HL-60 (cell line): ENCODE measurements around the gene CCDC85C.

Experiments
- DNase-seq, 2 experiments: peaks; one replicate each; pipeline ENCODE4 v3.0.0-alpha.2; 2010 to 2020; ENCODE audit warnings: low read depth in 1 of 2, low spot score in 1 of 2
- H3K27ac ChIP-seq: fragments of 250-450 bp; sonication (Bioruptor Pico); replicated peaks from 2 replicates; pipeline ENCODE4 v1.5.1; 2020; ENCODE audit warnings: mild to moderate bottlenecking, moderate library complexity
- H3K27me3 ChIP-seq: fragments of 250-450 bp; sonication (Bioruptor Pico); 2 replicates; pipeline ENCODE4 v1.5.1; 2021; ENCODE audit warnings: mild to moderate bottlenecking, moderate library complexity; ENCODE audit not compliant: insufficient read depth, poor library complexity, severe bottlenecking
- H3K4me3 ChIP-seq: replicated peaks from 2 replicates; pipeline ENCODE4 v1.5.1; 2011; ENCODE audit warnings: mild to moderate bottlenecking, control low read depth, low read length; ENCODE audit not compliant: insufficient read depth
- CTCF ChIP-seq: IDR thresholded peaks from one replicate; pipeline ENCODE4 v1.5.1; 2011; ENCODE audit warnings: low read length, control low read depth, inconsistent platforms; ENCODE audit not compliant: insufficient read depth
- GABPA ChIP-seq: IDR thresholded peaks from 2 replicates; pipeline ENCODE4 v1.6.1; 2012; ENCODE audit warnings: low read depth
- POLR2AphosphoS5 ChIP-seq: IDR thresholded peaks from 2 replicates; pipeline ENCODE4 v1.6.1; 2012; ENCODE audit warnings: low read depth
- REST ChIP-seq: IDR thresholded peaks from 2 replicates; pipeline ENCODE4 v1.6.1; 2012; ENCODE audit warnings: low read depth; ENCODE audit not compliant: insufficient replicate concordance
- SPI1 ChIP-seq: IDR thresholded peaks from 2 replicates; pipeline ENCODE4 v1.6.1; 2012; ENCODE audit warnings: low read depth, mild to moderate bottlenecking, borderline replicate concordance

CCDC85C gene

DNA sequence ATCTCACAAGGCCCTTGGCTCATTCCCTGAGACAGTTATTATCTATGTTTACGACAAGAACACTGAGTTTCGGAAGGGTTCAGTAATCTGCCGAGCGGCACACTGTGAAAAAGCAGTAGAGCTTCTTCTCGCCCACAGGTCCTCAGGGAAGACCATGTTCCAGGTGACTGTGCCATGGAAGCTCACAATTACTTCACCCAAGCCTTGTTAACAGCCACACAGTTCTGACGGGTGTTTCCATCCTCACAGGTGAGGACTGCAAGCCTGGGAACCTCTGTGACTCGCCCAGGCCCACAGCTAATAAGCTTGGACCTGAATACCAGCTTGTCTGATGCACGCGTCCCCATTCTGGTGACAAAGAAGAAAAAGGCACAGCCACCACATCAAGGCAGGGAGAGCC lies 138.7 kb downstream of the CCDC85C start:
- TF ChIP-seq CTCF: no peak
- TF ChIP-seq POLR2AphosphoS5: no peak
- TF ChIP-seq SPI1: no peak
- TF ChIP-seq GABPA: no peak
- no peak for TF ChIP-seq REST
- no peak overlapping the region for H3K27ac ChIP-seq
- no peaks in the 10 kb centered on the region for H3K27me3 ChIP-seq
- no peak overlapping the region for H3K4me3 ChIP-seq
- DNase-seq: no peak

GRCh38 chr14:99463974-99464373 lies 140.0 kb downstream of the CCDC85C start:
- TF ChIP-seq CTCF (no peak), GABPA (no peak), POLR2AphosphoS5 (no peak), SPI1 (no peak), REST (no peak)
- Histone ChIP-seq H3K4me3 (no peak overlapping the region), H3K27ac (no peak overlapping the region), H3K27me3 (no peaks in the 10 kb centered on the region)
- DNase-seq: no peak

DNA sequence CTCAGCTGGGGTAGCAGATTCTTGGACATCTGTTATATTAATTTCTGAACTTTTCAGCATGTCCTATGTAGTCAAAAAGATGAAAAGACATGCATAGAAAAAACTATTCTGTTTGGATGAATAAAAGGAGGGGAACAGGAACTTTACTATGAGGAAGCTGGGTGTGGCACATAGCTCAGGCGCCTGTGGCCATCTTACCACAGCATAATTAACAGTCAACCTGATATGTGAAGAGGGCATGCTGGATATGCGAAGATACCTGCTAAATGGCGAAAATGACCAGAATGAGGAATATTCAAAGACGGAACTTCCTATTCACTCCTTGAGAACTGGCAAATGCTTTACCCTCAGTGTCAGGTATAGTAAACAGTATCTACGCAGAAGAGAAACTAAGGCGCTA lies 141.8 kb downstream of the CCDC85C start:
- TF ChIP-seq REST: no peak
- no peak for TF ChIP-seq CTCF
- TF ChIP-seq POLR2AphosphoS5: no peak
- TF ChIP-seq GABPA: no peak
- no peak for TF ChIP-seq SPI1
- no peak overlapping the region for H3K4me3 ChIP-seq
- no peak overlapping the region for H3K27ac ChIP-seq
- no peak for DNase-seq
- H3K27me3 ChIP-seq: no peaks in the 10 kb centered on the region
